PFSK-1 (cell line): Measurements from ENCODE around the gene VPS18.

Experiments used
- POLR2AphosphoS5 ChIP-seq: IDR thresholded peaks from 2 replicates; pipeline ENCODE4 v1.6.1; 2012; ENCODE audit warnings: low read depth, mild to moderate bottlenecking, control low read depth, low read length, moderate library complexity
- REST ChIP-seq, 2 experiments: IDR thresholded peaks; 2 replicates each; pipeline versions ENCODE4 v1.6.1 to v1.8.0; 2011 to 2012; ENCODE audit warnings: low read depth in 2 of 2, low read length in 2 of 2, control low read depth in 1 of 2, inconsistent platforms in 1 of 2, mild to moderate bottlenecking in 1 of 2, moderate library complexity in 1 of 2; ENCODE audit not compliant: insufficient read depth in 1 of 2
- TAF1 ChIP-seq: IDR thresholded peaks from 2 replicates; pipeline ENCODE4 v1.6.1; 2012; ENCODE audit warnings: low read length, control low read depth, borderline replicate concordance; ENCODE audit not compliant: insufficient read depth

- TF ChIP-seq TAF1, result no peak
- no peak for TF ChIP-seq POLR2AphosphoS5
- TF ChIP-seq REST (IDR thresholded peaks at IDR 0.05; ENCODE audit: insufficient read depth in 1 of 2, low read depth in 2 of 2, low read length in 2 of 2), result no peak
These were observed 7.7 kb upstream of the VPS18 start for GRCh38 chr15:40886586-40886985.
